Parathyroid adenoma (tissue), 2 donors: ENCODE results near the gene EIF4E3.

ENCODE experiments used
- H2AFZ ChIP-seq: fragments of 300-600 bp; sonication (generic); one replicate; pipeline ENCODE4 v1.7.0; 2017; ENCODE audit warnings: antibody characterized with exemption, mild to moderate bottlenecking
- H3K27ac ChIP-seq: fragments of 300-600 bp; sonication (generic); one replicate; pipeline ENCODE4 v1.7.0; 2017
- H3K27me3 ChIP-seq: fragments of 300-600 bp; sonication (generic); one replicate; pipeline ENCODE4 v1.7.0; 2017; ENCODE audit warnings: low read length; ENCODE audit not compliant: control insufficient read depth, insufficient read depth
- H3K36me3 ChIP-seq: fragments of 300-600 bp; sonication (generic); one replicate; pipeline ENCODE4 v1.7.0; 2017; ENCODE audit warnings: low read length; ENCODE audit not compliant: control insufficient read depth, insufficient read depth
- H3K4me1 ChIP-seq: fragments of 300-600 bp; sonication (generic); one replicate; pipeline ENCODE4 v1.7.0; 2017; ENCODE audit warnings: control low read depth
- H3K4me2 ChIP-seq: fragments of 300-600 bp; sonication (generic); one replicate; pipeline ENCODE4 v1.7.0; 2017; ENCODE audit warnings: low read length
- H3K4me3 ChIP-seq: fragments of 300-600 bp; sonication (generic); one replicate; pipeline ENCODE4 v1.7.0; 2017; ENCODE audit warnings: low read depth, low read length
- H3K79me2 ChIP-seq: fragments of 300-600 bp; sonication (generic); one replicate; pipeline ENCODE4 v1.7.0; 2017; ENCODE audit warnings: control low read depth
- H3K9ac ChIP-seq: fragments of 300-600 bp; sonication (generic); one replicate; pipeline ENCODE4 v1.7.0; 2017; ENCODE audit warnings: mild to moderate bottlenecking
- H3K9me3 ChIP-seq: fragments of 300-600 bp; sonication (generic); one replicate; pipeline ENCODE4 v1.7.0; 2017; ENCODE audit warnings: low read length; ENCODE audit not compliant: control insufficient read depth
- TF ChIP-seq, protein P1 (sequence below): fragments of 300-600 bp; sonication (generic); IDR thresholded peaks from one replicate; pipeline ENCODE4 v1.7.0; 2017; ENCODE audit warnings: antibody characterized with exemption, mild to moderate bottlenecking
- donor health status: primary hyperparathyroidism.

The EIF4E3 gene

DNA sequence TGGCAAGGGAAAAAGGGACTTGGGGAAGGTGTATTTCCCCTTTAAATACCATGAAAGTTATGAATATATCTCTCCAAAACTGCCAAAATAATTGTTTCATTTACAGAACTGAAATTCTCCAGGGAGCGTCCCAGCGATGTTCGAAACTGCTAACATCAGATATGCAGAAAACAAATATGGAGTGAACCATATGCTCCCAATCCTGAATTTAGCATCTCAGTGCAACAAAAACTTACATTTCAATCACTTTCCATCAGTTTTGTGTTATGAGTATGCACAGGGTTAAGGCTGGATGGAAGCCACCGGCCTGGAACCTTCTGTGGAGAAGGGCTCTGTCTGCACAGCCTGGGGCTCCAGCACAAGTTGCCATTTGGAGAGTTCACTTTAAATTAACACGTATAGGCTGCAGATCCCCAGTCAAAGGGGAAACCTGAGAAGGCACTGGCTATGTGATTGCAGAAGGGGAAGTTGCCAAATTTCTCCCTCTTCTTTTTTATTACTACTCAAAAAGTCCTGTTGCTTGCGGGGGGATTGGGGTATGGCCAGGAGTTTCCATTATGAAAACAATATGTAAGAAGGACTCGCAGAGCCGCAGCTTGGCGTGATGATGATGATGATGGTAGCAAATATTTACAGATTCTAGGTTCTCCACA is 84.7 kb downstream of the EIF4E3 start:
- no peak overlapping the region for H3K9ac ChIP-seq
- no peak overlapping the region for H3K4me3 ChIP-seq
- H2AFZ ChIP-seq = no peak overlapping the region
- TF ChIP-seq, protein P1, sequence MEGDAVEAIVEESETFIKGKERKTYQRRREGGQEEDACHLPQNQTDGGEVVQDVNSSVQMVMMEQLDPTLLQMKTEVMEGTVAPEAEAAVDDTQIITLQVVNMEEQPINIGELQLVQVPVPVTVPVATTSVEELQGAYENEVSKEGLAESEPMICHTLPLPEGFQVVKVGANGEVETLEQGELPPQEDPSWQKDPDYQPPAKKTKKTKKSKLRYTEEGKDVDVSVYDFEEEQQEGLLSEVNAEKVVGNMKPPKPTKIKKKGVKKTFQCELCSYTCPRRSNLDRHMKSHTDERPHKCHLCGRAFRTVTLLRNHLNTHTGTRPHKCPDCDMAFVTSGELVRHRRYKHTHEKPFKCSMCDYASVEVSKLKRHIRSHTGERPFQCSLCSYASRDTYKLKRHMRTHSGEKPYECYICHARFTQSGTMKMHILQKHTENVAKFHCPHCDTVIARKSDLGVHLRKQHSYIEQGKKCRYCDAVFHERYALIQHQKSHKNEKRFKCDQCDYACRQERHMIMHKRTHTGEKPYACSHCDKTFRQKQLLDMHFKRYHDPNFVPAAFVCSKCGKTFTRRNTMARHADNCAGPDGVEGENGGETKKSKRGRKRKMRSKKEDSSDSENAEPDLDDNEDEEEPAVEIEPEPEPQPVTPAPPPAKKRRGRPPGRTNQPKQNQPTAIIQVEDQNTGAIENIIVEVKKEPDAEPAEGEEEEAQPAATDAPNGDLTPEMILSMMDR = no peak
- no peak overlapping the region for H3K4me2 ChIP-seq
- H3K27me3 ChIP-seq = no peaks in the 10 kb centered on the region
- no peaks in the 10 kb centered on the region for H3K4me1 ChIP-seq
- no peaks in the 10 kb centered on the region for H3K9me3 ChIP-seq
- no peaks in the 10 kb centered on the region for H3K79me2 ChIP-seq
- no peak overlapping the region for H3K27ac ChIP-seq
- no peaks in the 10 kb centered on the region for H3K36me3 ChIP-seq

DNA sequence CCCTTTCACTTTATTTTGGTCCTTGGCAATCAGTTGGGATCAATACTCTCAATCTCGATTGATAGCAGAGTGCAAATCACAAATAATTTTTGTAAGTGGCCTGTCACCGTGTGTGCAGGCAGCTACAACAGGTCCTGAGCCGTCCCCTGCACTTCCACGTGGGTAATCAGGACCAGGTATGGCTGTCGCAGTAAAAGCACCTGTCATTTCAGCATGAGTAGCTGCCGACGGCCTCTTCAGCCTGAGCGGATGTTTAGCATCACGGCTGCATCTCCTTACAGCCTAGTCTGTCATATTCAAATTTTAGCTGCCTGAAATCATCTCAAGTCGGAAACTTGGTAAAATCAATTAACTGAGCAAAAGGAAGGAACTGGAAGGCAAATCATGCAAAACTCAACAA is 88.7 kb downstream of the EIF4E3 start:
- H3K4me2 ChIP-seq = no peak overlapping the region
- H3K36me3 ChIP-seq = no peaks in the 10 kb centered on the region
- H3K9me3 ChIP-seq = no peaks in the 10 kb centered on the region
- H3K9ac ChIP-seq = no peak overlapping the region
- H3K4me3 ChIP-seq = no peak overlapping the region
- no peaks in the 10 kb centered on the region for H3K4me1 ChIP-seq
- no peaks in the 10 kb centered on the region for H3K79me2 ChIP-seq
- H3K27ac ChIP-seq = no peak overlapping the region
- no peak overlapping the region for H2AFZ ChIP-seq
- no peaks in the 10 kb centered on the region for H3K27me3 ChIP-seq
- TF ChIP-seq, protein P1 = no peak

DNA sequence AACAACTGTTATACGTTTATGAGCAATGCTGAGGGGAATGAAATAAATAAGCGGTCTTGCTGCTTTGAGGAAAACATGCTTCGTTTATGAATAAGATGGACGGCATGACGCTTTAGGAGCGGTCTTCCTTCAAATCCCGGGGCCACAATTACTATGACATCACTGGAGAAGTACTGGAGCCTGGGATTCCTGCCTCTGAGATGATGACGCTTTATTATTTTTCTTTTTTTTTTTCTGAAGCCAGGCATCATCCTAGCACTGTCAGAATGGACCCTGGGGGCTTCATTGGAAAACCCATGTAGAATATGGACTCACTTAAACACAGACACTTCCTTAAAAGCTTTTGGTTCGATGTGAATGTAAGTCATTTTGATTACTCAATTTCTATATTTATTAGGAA is 89.2 kb downstream of the EIF4E3 start:
- Histone ChIP-seq H2AFZ (no peak overlapping the region), H3K4me2 (no peak overlapping the region), H3K27ac (no peak overlapping the region), H3K79me2 (no peaks in the 10 kb centered on the region), H3K36me3 (no peaks in the 10 kb centered on the region), H3K27me3 (no peaks in the 10 kb centered on the region), H3K9ac (no peak overlapping the region), H3K4me3 (no peak overlapping the region), H3K9me3 (no peaks in the 10 kb centered on the region), H3K4me1 (no peaks in the 10 kb centered on the region)
- TF ChIP-seq, protein P1 = no peak

DNA sequence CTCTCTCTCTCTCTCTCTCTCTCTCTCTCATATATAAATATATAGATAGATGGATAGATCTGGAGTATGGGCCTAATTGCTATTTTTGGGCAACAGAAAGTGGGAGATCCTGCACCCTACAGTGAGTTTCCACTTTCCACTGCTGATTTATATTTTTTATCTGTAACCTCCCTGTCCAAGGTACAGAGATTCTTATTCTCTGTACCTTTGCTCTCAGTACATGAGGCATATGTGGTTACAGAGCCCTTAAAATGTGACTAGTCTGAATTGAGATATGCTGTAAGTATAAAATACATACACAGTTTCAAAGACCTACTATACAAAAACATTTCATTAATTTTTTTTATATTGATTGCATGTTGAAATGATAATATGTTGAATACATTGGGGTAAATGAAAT is 90.5 kb downstream of the EIF4E3 start:
- Histone ChIP-seq H3K4me2 (no peak overlapping the region), H2AFZ (no peak overlapping the region), H3K4me3 (no peak overlapping the region), H3K9ac (no peak overlapping the region), H3K79me2 (no peaks in the 10 kb centered on the region), H3K27me3 (no peaks in the 10 kb centered on the region), H3K36me3 (no peaks in the 10 kb centered on the region), H3K9me3 (no peaks in the 10 kb centered on the region), H3K27ac (no peak overlapping the region), H3K4me1 (no peaks in the 10 kb centered on the region)
- TF ChIP-seq, protein P1 = no peak

DNA sequence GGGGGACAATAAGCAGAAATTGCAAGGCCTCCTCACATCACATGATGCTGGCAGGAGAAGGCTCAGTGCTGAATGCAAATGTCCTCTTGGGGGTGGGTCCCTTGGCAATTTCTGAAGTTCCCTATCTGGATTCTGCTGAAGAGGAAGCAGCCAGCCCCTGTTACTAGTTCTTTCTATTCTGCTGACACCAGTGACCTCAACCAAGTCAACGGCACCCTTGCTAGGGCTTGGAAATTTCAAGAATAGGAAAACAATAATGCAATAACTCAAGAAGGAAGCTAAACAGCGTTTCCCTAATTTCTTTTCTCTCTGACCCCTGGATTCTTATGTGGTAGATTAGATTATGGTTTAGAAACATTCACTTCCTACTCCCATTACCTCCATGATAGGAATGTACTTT is 95.5 kb downstream of the EIF4E3 start:
- no peak overlapping the region for H3K27ac ChIP-seq

More for the DNA sequence above, 95.5 kb downstream of the EIF4E3 start:
- Histone ChIP-seq H3K4me3 (no peak overlapping the region), H3K79me2 (no peaks in the 10 kb centered on the region), H3K9me3 (no peaks in the 10 kb centered on the region), H3K9ac (no peak overlapping the region), H3K4me2 (no peak overlapping the region), H3K27me3 (no peaks in the 10 kb centered on the region), H3K36me3 (no peaks in the 10 kb centered on the region), H3K4me1 (no peaks in the 10 kb centered on the region), H2AFZ (no peak overlapping the region)
- TF ChIP-seq, protein P1 = no peak
